ENCODE results near the gene ERCC3. TPM values are rescaled to one million over a fixed set of nuclear protein-coding genes. Genes with fewer than 3 reads are reported as not detected.

The ERCC3 gene
- total RNA-seq, 1 donor from 2014 or later = 68.3 TPM

DNA sequence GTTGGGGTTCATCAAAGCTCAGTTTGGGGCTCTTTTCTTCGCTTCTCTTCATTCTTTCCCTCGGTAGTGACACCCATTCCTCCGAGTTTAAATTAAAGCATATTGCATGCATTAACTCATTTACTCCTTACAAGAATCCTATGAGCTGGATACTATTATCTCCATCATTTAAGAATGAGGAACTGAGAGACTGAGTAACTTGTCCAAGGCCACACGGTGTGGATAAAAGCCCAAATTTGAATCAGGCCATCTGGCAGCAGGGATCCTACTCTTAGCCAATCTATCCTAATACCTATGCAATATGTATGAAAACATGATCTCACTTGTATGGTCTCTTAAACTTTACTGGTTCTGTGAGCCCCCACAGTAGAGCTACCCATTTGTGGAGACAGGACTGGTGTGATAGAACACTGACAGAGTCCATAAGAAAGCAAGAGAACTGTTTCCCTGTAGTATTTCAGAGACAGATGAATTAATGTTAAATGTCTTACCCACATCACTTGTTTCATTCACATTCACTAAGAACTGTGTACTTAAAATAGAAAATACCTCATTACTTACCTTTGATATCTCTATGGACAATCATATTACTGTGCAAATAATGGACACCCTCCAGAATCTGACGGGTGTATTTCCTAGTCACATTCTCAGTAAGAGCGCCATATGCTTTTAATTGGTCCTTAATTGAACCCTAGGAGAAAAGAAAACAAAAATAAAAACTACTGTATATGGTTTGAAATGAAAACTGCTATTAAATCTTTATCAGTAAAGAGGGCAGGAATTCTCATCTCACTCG lies 20.4 kb upstream of the ERCC3 start:
- no peaks in the 10 kb centered on the region for H3K9me3 ChIP-seq
- TF ChIP-seq POLR2A (IDR thresholded peaks at IDR 0.05) = no peak
- no peak for TF ChIP-seq POLR2AphosphoS5 (IDR thresholded peaks at IDR 0.05; ENCODE audit: insufficient read depth in 1 of 2, low read depth in 1 of 2)
- intact Hi-C loops (cut with DNase I) = no loop called here
- no peak overlapping the region for H3K27ac ChIP-seq
- no peaks in the 10 kb centered on the region for H3K4me1 ChIP-seq
- DNase-seq (ENCODE audit: extremely low spot score in 2 of 2) = no peak
- H3K36me3 ChIP-seq = peaks cover 0 to 75% of the 10 kb centered on the region in 2 donors
- no peak overlapping the region for H3K4me3 ChIP-seq
- no peaks in the 10 kb centered on the region for H3K27me3 ChIP-seq

DNA sequence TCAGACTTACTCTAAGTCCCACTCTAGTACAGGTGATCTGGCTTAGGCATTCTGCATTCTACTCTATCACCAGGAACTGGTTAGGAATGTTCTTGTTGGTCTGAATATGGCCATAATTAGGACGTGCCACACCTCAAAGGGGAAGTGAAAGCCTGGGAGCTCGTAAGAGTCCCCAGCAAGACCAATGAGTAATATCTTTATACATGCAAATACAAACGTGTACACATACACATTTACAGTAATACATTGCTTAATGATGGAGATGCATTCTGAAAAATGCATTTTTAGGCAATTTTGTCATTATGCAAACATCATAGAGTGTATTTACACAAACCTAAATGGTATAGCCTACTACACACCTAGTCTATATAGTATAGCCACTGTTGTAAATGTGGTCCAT lies 19.5 kb upstream of the ERCC3 start:
- DNase-seq (ENCODE audit: extremely low spot score in 2 of 2) = no peak
- peaks cover 0 to 74% of the 10 kb centered on the region in 2 donors for H3K36me3 ChIP-seq
- no peak overlapping the region for H3K4me3 ChIP-seq
- no peaks in the 10 kb centered on the region for H3K27me3 ChIP-seq
- no peaks in the 10 kb centered on the region for H3K4me1 ChIP-seq
- no peaks in the 10 kb centered on the region for H3K9me3 ChIP-seq
- TF ChIP-seq POLR2A (IDR thresholded peaks at IDR 0.05) (no peak), CTCF (IDR thresholded peaks at IDR 0.05) (no peak), POLR2AphosphoS5 (IDR thresholded peaks at IDR 0.05; ENCODE audit: insufficient read depth in 1 of 2, low read depth in 1 of 2) (no peak)
- intact Hi-C loops (cut with DNase I) = no loop called here
- no peak overlapping the region for H3K27ac ChIP-seq

DNA sequence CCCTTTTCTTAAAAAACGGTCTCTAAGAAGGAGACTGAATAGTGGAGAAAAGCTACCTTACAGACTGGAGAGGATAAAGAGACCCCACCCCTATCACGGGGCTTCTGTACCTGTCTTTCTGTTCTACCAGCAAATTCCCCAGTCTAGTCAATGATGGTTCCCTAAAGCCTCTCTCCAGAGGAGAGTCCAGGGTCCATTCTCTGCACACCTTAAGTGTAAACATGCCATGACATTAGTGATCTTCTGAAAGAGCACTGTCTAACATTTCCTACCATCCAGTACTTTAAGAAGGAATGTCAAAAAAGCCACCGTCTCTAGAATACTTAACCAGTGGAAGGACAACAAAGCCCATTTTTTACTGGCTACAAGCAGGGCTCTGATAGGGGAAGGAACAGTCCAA lies 17.0 kb upstream of the ERCC3 start:
- Histone ChIP-seq H3K27me3 (no peaks in the 10 kb centered on the region), H3K4me1 (no peaks in the 10 kb centered on the region), H3K9me3 (no peaks in the 10 kb centered on the region), H3K36me3 (peaks cover 0 to 71% of the 10 kb centered on the region in 2 donors), H3K27ac (no peak overlapping the region), H3K4me3 (no peak overlapping the region)
- no peak for DNase-seq (ENCODE audit: extremely low spot score in 2 of 2)
- no peak for TF ChIP-seq CTCF (IDR thresholded peaks at IDR 0.05)
- TF ChIP-seq POLR2A (IDR thresholded peaks at IDR 0.05) = no peak
- TF ChIP-seq POLR2AphosphoS5 (IDR thresholded peaks at IDR 0.05; ENCODE audit: insufficient read depth in 1 of 2, low read depth in 1 of 2) = no peak
- intact Hi-C loops (cut with DNase I) = no loop called here

GRCh38 chr2:127309468-127309867 lies 15.5 kb upstream of the ERCC3 start:
- Histone ChIP-seq H3K4me1 (no peaks in the 10 kb centered on the region), H3K4me3 (no peak overlapping the region), H3K36me3 (peaks cover 0 to 57% of the 10 kb centered on the region in 2 donors), H3K9me3 (no peaks in the 10 kb centered on the region), H3K27ac (no peak overlapping the region), H3K27me3 (no peaks in the 10 kb centered on the region)
- TF ChIP-seq POLR2AphosphoS5 (IDR thresholded peaks at IDR 0.05; ENCODE audit: insufficient read depth in 1 of 2, low read depth in 1 of 2) = no peak
- no peak for TF ChIP-seq CTCF (IDR thresholded peaks at IDR 0.05)
- no peak for TF ChIP-seq POLR2A (IDR thresholded peaks at IDR 0.05)
- intact Hi-C loops (cut with DNase I) = no loop called here
- DNase-seq (ENCODE audit: extremely low spot score in 2 of 2) = no peak

DNA sequence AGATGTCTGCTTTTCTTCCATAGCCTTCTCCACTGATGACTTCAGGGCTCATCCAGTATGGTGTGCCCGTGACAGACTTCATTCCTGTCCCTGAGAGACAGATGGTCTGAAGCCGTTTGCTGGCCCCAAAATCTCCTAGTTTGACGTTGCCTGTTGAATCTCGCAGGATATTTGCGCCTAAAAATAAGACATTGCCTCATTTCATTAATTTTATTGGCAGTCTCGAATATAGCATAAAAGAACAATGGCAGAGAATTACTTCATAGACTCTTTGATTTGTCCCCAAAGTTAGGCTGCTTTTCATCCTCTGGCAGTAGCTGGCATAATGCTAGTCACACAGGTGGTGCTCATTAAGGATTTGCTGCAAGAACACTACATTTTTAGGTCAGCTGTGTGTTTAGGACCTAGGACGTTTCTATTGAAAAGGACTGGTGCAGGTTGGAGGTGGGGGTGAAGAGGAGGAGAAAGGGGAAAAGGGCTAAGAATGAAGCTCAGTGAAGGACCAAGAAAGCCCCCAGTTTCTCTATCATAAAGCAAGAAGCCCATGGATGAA lies 14.7 kb upstream of the ERCC3 start:
- Histone ChIP-seq H3K36me3 (peaks cover 0 to 50% of the 10 kb centered on the region in 2 donors), H3K4me3 (no peak overlapping the region), H3K9me3 (no peaks in the 10 kb centered on the region), H3K4me1 (no peaks in the 10 kb centered on the region), H3K27me3 (no peaks in the 10 kb centered on the region), H3K27ac (no peak overlapping the region)
- intact Hi-C loops (cut with DNase I) = no loop called here
- no peak for DNase-seq (ENCODE audit: extremely low spot score in 2 of 2)
- TF ChIP-seq POLR2A (IDR thresholded peaks at IDR 0.05) (no peak), CTCF (IDR thresholded peaks at IDR 0.05) (no peak), POLR2AphosphoS5 (IDR thresholded peaks at IDR 0.05; ENCODE audit: insufficient read depth in 1 of 2, low read depth in 1 of 2) (no peak)
